HG03196 (cell line): Measurements from ENCODE around the gene SPDEF.

Experiments
- ATAC-seq: cut with Tn5 transposase; IDR thresholded peaks from one replicate; pipeline ENCODE4 v1.9.1; 2021; ENCODE audit not compliant: unreplicated experiment

Gene SPDEF

DNA sequence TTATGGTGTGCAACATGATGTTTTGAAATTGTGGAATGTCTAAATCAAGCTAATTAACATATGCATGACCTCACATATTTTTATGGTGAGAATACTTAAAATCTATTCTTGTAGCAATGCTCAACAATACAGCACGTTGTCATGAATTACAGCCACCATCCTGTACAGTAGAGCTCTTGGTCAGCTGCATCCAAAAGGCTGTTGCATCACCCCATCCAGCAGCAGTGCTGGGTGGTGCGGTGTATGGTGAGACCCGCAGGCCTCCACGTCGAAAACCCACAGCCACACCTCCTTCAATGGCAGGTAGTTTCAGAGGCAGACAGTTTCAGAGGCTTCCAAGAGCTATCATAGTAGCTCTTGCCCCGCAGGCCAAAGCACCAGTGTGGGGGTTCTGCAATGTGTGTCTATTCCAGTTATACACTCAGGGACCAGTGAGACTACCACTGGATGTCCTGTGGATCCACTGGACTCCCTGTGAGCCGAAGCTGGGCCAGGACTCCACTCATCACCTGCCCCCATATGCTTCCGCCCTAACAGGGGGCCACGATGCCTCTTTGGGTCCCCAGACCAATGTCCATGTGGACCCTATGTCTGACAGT lies 66.8 kb downstream of the SPDEF start:
- ATAC-seq: no peak
